Skeletal muscle tissue (tissue), 4 donors: ENCODE measurements around the gene SENP6. TPM values are rescaled to one million over a fixed set of nuclear protein-coding genes. Genes with fewer than 3 reads are reported as not detected.
"Not testable (repeated sequence)": the region's sequence is repeated elsewhere in the genome, so short reads cannot be mapped to it uniquely, and the experiment has no call there.

Experiments used
- H3K27ac ChIP-seq: one replicate; pipeline ENCODE4 v1.7.0; 2013; ENCODE audit warnings: mild to moderate bottlenecking, low read depth, low read length, inconsistent platforms
- H3K27me3 ChIP-seq, 3 donors: one replicate each; pipeline ENCODE4 v1.7.0; 2013; ENCODE audit warnings: low read length in 3 of 3; ENCODE audit not compliant: control insufficient read depth in 3 of 3, insufficient read depth in 3 of 3
- H3K36me3 ChIP-seq, 3 donors: one replicate each; pipeline ENCODE4 v1.7.0; 2013; ENCODE audit warnings: low read length in 3 of 3; ENCODE audit not compliant: control insufficient read depth in 3 of 3, insufficient read depth in 3 of 3
- H3K4me1 ChIP-seq, 3 donors: one replicate each; pipeline ENCODE4 v1.7.0; 2013; ENCODE audit warnings: low read length in 3 of 3, mild to moderate bottlenecking in 3 of 3; ENCODE audit not compliant: control insufficient read depth in 3 of 3, insufficient read depth in 3 of 3
- H3K4me3 ChIP-seq, 3 donors: one replicate each; pipeline ENCODE4 v1.7.0; 2013; ENCODE audit warnings: low read length in 3 of 3
- H3K9ac ChIP-seq, 3 donors: one replicate each; pipeline ENCODE4 v1.7.0; 2013; ENCODE audit warnings: low read length in 3 of 3, mild to moderate bottlenecking in 3 of 3, moderate library complexity in 2 of 3, low read depth in 1 of 3
- H3K9me3 ChIP-seq, 3 donors: one replicate each; pipeline ENCODE4 v1.7.0; 2013; ENCODE audit warnings: low read length in 3 of 3; ENCODE audit not compliant: control insufficient read depth in 3 of 3
- total RNA-seq: library from RNA; depleted of rRNA; stranded (reverse); fragments of >200 nt; gene quantifications from one replicate; pipeline ENCODE4 v1.2.3, GENCODE V29; 2014
- donor health status: Osteomylitis.

SENP6 gene
- total RNA-seq, 1 donor from 2014 or later = 91.3 TPM

DNA sequence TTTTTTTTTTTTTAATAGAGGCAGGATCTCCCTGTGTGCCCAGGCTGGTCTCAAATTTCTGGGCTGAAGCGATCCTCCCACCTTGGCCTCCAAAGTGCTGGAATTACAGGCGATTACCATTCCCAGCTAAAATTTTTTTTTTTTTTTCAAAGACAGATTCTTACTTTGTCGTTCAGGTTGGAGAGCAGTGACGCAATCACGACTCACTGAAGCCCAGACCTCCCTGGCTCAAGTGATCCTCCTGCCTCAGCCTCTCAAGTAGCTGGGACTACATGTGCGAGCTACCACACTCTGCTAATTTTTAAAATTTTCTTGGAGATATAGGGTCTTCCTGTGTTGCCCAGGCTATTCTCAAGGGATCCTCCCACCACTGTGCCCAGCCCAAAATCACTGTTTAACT lies 89.3 kb downstream of the SENP6 start:
- Histone ChIP-seq H3K4me3 (no peak overlapping the region), H3K4me1 (no peaks in the 10 kb centered on the region), H3K27me3 (no peaks in the 10 kb centered on the region), H3K9ac (no peak overlapping the region), H3K9me3 (no peaks in the 10 kb centered on the region), H3K27ac (no peak overlapping the region), H3K36me3 (peaks cover 9 to 25% (median 18%) of the 10 kb centered on the region in 3 donors)

- Histone ChIP-seq H3K9me3 (no peaks in the 10 kb centered on the region), H3K4me3 (no peak overlapping the region), H3K36me3 (peaks cover 6 to 43% (median 34%) of the 10 kb centered on the region in 3 donors), H3K27me3 (no peaks in the 10 kb centered on the region), H3K27ac (no peak overlapping the region), H3K4me1 (no peaks in the 10 kb centered on the region), H3K9ac (no peak overlapping the region)
Observed at GRCh38 chr6:75693534-75693933, 91.9 kb downstream of the SENP6 start.

- H3K36me3 ChIP-seq = peaks cover 6 to 41% (median 32%) of the 10 kb centered on the region in 3 donors
Observed at GRCh38 chr6:75694406-75694805, 92.7 kb downstream of the SENP6 start.

GRCh38 chr6:75708334-75708733 lies 106.7 kb downstream of the SENP6 start:
- not testable (repeated sequence) for H3K4me1 ChIP-seq, H3K9ac ChIP-seq, H3K9me3 ChIP-seq, H3K27ac ChIP-seq, H3K27me3 ChIP-seq, H3K4me3 ChIP-seq
- peaks cover 15 to 30% (median 25%) of the 10 kb centered on the region in 3 donors for H3K36me3 ChIP-seq

More at GRCh38 chr6:75694406-75694805, 92.7 kb downstream of the SENP6 start:
- Histone ChIP-seq H3K27ac (no peak overlapping the region), H3K4me1 (no peaks in the 10 kb centered on the region), H3K27me3 (no peaks in the 10 kb centered on the region), H3K4me3 (no peak overlapping the region), H3K9ac (no peak overlapping the region), H3K9me3 (no peaks in the 10 kb centered on the region)

DNA sequence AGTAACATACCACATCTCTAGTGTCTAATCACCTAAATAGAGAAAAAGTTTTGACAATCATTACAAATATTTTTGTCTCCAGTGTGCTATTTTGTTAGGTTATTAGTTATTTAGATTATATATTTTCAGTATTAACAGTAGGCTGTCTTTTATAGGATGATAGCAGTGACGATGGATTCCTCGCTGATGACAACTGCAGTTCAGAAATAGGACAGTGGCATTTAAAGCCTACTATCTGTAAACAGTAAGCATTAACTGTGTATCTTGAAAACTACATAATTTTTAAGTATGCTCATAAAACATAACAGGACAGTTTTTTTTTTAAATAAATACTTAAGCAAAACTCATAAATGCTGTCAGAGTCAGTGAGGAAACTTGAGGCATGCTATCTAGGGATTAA lies 109.5 kb downstream of the SENP6 start:
- Histone ChIP-seq H3K27me3 (no peaks in the 10 kb centered on the region), H3K4me3 (no peak overlapping the region), H3K9me3 (no peaks in the 10 kb centered on the region), H3K36me3 (peaks cover 15 to 43% (median 35%) of the 10 kb centered on the region in 3 donors), H3K27ac (no peak overlapping the region), H3K4me1 (no peaks in the 10 kb centered on the region), H3K9ac (no peak overlapping the region)

DNA sequence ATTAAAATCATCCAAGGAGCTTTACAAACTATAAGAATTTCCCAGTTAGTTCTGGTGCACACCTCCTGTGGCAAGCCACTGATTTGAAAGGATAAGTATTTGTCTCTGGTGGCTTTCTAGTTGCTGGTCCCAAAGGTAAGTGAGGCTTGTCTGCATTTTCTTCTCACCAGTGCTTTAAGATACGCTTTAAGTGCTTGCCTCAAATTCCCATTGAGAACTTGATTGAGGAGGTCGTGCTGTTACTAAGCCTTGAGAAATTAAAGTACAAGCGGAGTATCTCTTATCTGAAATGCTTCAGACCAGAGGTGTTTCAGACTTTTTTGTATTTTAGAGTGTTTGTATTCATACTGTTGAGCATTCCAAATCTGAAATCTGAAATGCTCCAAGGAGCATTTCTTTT lies 117.5 kb downstream of the SENP6 start:
- Histone ChIP-seq H3K9me3 (no peaks in the 10 kb centered on the region), H3K4me1 (no peaks in the 10 kb centered on the region), H3K27ac (no peak overlapping the region), H3K4me3 (no peak overlapping the region), H3K36me3 (peaks cover 2 to 21% (median 15%) of the 10 kb centered on the region in 3 donors), H3K9ac (no peak overlapping the region), H3K27me3 (no peaks in the 10 kb centered on the region)

DNA sequence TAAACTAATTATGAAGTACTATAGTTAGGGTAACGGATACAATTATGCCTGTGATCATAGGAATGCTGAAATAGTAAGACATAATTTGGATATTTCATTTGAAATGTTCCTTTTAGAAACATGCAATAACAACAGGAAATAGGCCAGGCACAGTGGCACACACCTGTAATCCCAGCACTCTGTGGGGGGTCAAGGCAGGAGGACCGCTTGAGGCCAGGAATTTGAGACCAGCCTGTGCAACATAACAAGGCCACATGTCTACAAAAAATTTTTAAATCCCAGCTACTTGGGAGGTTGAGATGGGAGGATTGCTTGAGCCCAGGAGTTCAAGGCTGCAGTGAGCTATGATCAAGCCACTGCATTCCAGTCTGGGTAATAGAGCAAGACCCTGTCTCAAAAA lies 121.7 kb downstream of the SENP6 start:
- no peaks in the 10 kb centered on the region for H3K4me1 ChIP-seq
- no peaks in the 10 kb centered on the region for H3K9me3 ChIP-seq
- no peaks in the 10 kb centered on the region for H3K36me3 ChIP-seq
- no peak overlapping the region for H3K4me3 ChIP-seq
- H3K27me3 ChIP-seq = no peaks in the 10 kb centered on the region
- H3K9ac ChIP-seq = no peak overlapping the region
- no peak overlapping the region for H3K27ac ChIP-seq

GRCh38 chr6:75727206-75727605 lies 125.5 kb downstream of the SENP6 start:
- Histone ChIP-seq H3K4me1 (no peaks in the 10 kb centered on the region), H3K9ac (no peak overlapping the region), H3K36me3 (no peaks in the 10 kb centered on the region)

DNA sequence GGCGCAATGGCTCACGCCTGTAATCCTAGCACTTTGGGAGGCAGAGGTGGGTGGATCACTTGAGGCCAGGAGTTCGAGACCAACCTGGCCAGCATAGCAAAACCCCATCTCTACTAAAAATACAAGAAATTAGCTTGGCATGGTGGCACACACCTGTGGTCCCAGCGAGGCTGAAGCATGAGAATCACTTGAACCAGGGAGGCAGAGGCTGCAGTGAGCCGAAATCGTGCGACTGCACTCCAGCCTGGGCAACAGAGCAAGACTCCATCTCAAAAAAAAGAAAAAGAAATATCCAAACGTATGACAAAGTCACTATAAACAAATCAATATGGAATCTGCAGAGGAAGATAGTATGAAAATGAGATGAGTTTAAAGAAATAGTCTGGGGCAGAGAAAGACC lies 129.3 kb downstream of the SENP6 start:
- H3K27me3 ChIP-seq, H3K9ac ChIP-seq, H3K4me1 ChIP-seq, H3K9me3 ChIP-seq, H3K27ac ChIP-seq, H3K36me3 ChIP-seq, H3K4me3 ChIP-seq: not testable (repeated sequence)

More at GRCh38 chr6:75727206-75727605, 125.5 kb downstream of the SENP6 start:
- no peak overlapping the region for H3K4me3 ChIP-seq
- no peaks in the 10 kb centered on the region for H3K27me3 ChIP-seq
- H3K27ac ChIP-seq = no peak overlapping the region
- no peaks in the 10 kb centered on the region for H3K9me3 ChIP-seq

DNA sequence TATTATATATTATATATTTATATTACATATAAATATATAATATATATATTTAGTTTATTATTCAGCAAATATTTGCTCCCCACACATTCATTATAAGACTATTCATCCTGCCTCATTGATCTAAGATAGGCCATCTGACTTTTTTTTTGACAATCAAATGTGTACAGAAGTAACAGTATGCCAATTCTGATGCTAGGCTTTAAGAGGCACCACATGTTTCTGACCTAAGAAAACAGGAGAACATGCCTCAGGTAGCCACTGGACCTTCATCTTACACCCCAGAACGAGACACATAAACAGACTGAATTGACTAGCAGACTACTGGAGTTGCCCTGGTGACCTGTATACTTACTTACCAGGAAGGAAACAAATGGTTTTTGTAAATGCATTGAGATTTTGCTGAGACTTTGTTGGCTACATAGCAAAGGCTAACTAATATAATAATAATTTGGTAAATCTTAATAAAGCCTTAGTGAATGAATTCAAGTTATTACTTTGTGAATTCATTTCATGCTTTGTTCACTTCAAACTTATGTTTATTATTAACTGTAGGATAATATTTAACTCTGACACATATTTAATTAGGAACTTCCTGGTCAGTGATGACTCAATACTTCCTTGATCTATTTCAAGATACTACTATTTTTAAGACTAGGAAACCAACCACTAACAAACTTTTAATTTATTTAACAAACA lies 134.0 kb downstream of the SENP6 start:
- no peak overlapping the region for H3K27ac ChIP-seq
- no peak overlapping the region for H3K4me3 ChIP-seq
- H3K27me3 ChIP-seq = no peaks in the 10 kb centered on the region
- H3K36me3 ChIP-seq = no peaks in the 10 kb centered on the region
- peaks cover 0 to 2% (median 0%) of the 10 kb centered on the region in 3 donors for H3K4me1 ChIP-seq
- no peak overlapping the region for H3K9ac ChIP-seq
- H3K9me3 ChIP-seq = no peaks in the 10 kb centered on the region
